DND-41 (cell line): ENCODE measurements around the gene DDX17.

Experiments used
- ATAC-seq: fragments of 200-7000 bp; cut with Tn5 transposase; 3 replicates; pipeline ENCODE4 v1.9.1; 2021; ENCODE audit warnings: low read depth; ENCODE audit not compliant: insufficient read depth
- DNase-seq: peaks from one replicate; pipeline ENCODE4 v3.0.0-alpha.2; 2020
- H2AFZ ChIP-seq: 2 replicates; pipeline ENCODE4 v1.6.0; 2012; ENCODE audit warnings: low read depth, low read length
- H3K27ac ChIP-seq: 2 replicates; pipeline ENCODE4 v1.5.1; 2012; ENCODE audit warnings: low read length, inconsistent platforms
- H3K27me3 ChIP-seq: fragments of 200-600 bp; sonication (generic); 2 replicates; pipeline ENCODE4 v1.6.0; 2012; ENCODE audit warnings: low read length, mild to moderate bottlenecking, inconsistent platforms; ENCODE audit not compliant: insufficient read depth, poor library complexity
- H3K36me3 ChIP-seq: 2 replicates; pipeline ENCODE4 v1.5.1; 2012; ENCODE audit warnings: low read length, inconsistent platforms; ENCODE audit not compliant: insufficient read depth
- H3K4me1 ChIP-seq: 2 replicates; pipeline ENCODE4 v1.5.1; 2012; ENCODE audit warnings: mild to moderate bottlenecking, low read length; ENCODE audit not compliant: insufficient read depth
- H3K4me2 ChIP-seq: 2 replicates; pipeline ENCODE4 v1.6.0; 2012; ENCODE audit warnings: mild to moderate bottlenecking, moderate library complexity, low read length, inconsistent platforms; ENCODE audit not compliant: insufficient read depth
- H3K4me3 ChIP-seq, 2 experiments: fragments of 200-600 bp in 1 of 2; shearing (Covaris generic) in 1 of 2; 2 replicates each; pipeline ENCODE4 v1.5.1; 2012 to 2016; ENCODE audit warnings: inconsistent platforms in 2 of 2, low read length in 2 of 2, mild to moderate bottlenecking in 2 of 2, low read depth in 1 of 2, moderate library complexity in 1 of 2
- H3K79me2 ChIP-seq: 2 replicates; pipeline ENCODE4 v1.6.0; 2012; ENCODE audit warnings: low read length, inconsistent platforms; ENCODE audit not compliant: insufficient read depth
- H3K9ac ChIP-seq: 2 replicates; pipeline ENCODE4 v1.6.0; 2012; ENCODE audit warnings: low read depth, mild to moderate bottlenecking, inconsistent platforms, low read length, moderate library complexity
- H3K9me3 ChIP-seq: 2 replicates; pipeline ENCODE4 v1.5.1; 2012; ENCODE audit warnings: low read length, moderate library complexity, mild to moderate bottlenecking, inconsistent platforms; ENCODE audit not compliant: insufficient read depth, severe bottlenecking
- H4K20me1 ChIP-seq: 2 replicates; pipeline ENCODE4 v1.6.0; 2012; ENCODE audit warnings: low read length; ENCODE audit not compliant: insufficient read depth
- CTCF ChIP-seq: IDR thresholded peaks from 2 replicates; pipeline ENCODE4 v1.5.1; 2012; ENCODE audit warnings: borderline replicate concordance, low read length, moderate library complexity, mild to moderate bottlenecking; ENCODE audit not compliant: poor library complexity, severe bottlenecking; ENCODE audit errors: extremely low read depth
- EZH2 ChIP-seq: IDR thresholded peaks from 3 replicates; pipeline ENCODE4 v1.6.1; 2012; ENCODE audit warnings: borderline replicate concordance, low read depth, mild to moderate bottlenecking, moderate library complexity, low read length, inconsistent platforms; ENCODE audit not compliant: severe bottlenecking

Gene DDX17

GRCh38 chr22:38482662-38483308 lies 23.3 kb downstream of the DDX17 start:
- H3K36me3 ChIP-seq: peaks cover 66% of the 10 kb centered on the region
- no peak for TF ChIP-seq EZH2
- no peak for TF ChIP-seq CTCF
- DNase-seq (no peak), ATAC-seq (no peak)
- H3K79me2 ChIP-seq: no peaks in the 10 kb centered on the region
- H4K20me1 ChIP-seq: peaks cover 30% of the 10 kb centered on the region
- no peak overlapping the region for H3K4me2 ChIP-seq
- H3K9ac ChIP-seq: no peak overlapping the region
- H3K27ac ChIP-seq: no peak overlapping the region
- no peak overlapping the region for H2AFZ ChIP-seq
- no peak overlapping the region for H3K4me3 ChIP-seq
- H3K4me1 ChIP-seq: no peaks in the 10 kb centered on the region
- no peaks in the 10 kb centered on the region for H3K27me3 ChIP-seq
- H3K9me3 ChIP-seq: no peaks in the 10 kb centered on the region

DNA sequence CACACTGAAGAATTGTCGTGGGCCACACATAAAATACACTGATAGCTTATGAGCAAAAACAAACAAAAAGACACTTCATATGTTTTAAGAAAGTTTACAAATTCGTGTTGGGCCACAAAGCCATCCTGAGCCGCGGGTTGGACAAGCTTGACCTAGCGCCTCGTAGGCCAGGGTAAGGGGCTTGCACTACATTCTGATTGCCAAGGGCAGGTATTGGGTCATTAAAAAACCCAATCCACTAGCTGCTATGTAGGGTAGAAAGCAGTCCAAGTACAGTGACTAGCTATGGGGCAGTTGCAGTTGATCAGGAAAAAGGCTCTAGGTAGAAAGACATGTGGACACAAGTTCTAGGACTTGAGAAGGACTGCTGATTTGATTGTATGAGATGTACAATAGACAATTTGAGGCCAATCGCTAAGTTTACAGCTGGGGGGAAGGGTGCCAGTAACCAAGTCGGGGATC lies 24.2 kb downstream of the DDX17 start:
- TF ChIP-seq EZH2 (no peak), CTCF (no peak)
- Histone ChIP-seq H3K9me3 (no peaks in the 10 kb centered on the region), H3K4me2 (no peak overlapping the region), H3K27ac (no peak overlapping the region), H3K9ac (no peak overlapping the region), H3K27me3 (no peaks in the 10 kb centered on the region), H2AFZ (no peak overlapping the region), H3K4me1 (no peaks in the 10 kb centered on the region), H3K36me3 (peaks cover 57% of the 10 kb centered on the region), H4K20me1 (peaks cover 25% of the 10 kb centered on the region), H3K79me2 (no peaks in the 10 kb centered on the region), H3K4me3 (no peak overlapping the region)
- DNase-seq: no peak
- no peak; the same call in 2 of the 3 replicates for ATAC-seq

- no peak overlapping the region for H3K27ac ChIP-seq
- no peak overlapping the region for H2AFZ ChIP-seq
- H3K9ac ChIP-seq: no peak overlapping the region
- H3K4me1 ChIP-seq: no peaks in the 10 kb centered on the region
- peaks cover 51% of the 10 kb centered on the region for H3K36me3 ChIP-seq
- DNase-seq: no peak
- TF ChIP-seq CTCF: no peak
- no peak for TF ChIP-seq EZH2
- no peak overlapping the region for H3K4me2 ChIP-seq
- H3K79me2 ChIP-seq: no peaks in the 10 kb centered on the region
- peak; percentile 21; the same call in 1 of the 3 replicates for ATAC-seq
- no peaks in the 10 kb centered on the region for H3K9me3 ChIP-seq
- peaks cover 20% of the 10 kb centered on the region for H4K20me1 ChIP-seq
- no peaks in the 10 kb centered on the region for H3K27me3 ChIP-seq
- H3K4me3 ChIP-seq: no peak overlapping the region
These were observed 24.8 kb downstream of the DDX17 start for GRCh38 chr22:38481162-38481870.
